Measurements from ENCODE around the gene IQSEC1.

IQSEC1 gene

DNA sequence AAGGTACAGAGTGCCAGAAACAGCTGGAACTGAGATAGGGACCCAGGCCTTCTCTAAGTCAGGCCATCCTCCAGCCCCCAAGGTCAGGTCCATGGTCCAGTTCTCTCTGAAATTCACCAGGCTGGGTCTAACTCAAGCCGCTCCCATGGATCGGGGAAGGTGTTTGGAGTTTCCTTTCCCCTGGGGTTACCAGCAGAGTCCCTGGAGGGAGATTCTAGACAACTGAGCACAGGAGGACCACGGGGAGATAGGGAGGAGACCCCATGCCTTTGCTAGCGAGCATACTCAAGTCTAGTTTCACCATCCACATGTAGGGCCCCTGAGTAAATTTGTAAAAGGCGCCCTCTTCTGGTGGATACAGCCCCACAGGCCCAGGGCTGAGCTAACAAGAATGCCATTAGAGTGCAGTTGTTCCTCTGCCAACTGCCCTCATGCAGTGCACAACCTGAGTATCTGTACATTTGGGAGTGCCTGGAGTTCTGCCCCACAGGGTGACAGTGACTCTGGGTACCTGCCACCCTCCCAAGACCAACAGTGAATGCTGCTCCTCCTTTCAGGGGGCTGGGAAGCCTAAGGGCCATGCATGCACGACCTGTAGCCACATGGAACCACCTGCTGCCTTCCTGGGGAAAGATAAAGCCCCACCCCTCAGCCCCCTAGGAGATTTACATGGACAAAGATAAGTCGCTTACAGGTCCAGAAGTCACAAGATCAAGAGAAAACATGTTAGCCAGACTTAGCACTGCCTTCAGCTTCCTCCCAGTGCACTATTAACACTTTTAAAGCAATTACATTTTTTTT, 89.0 kb downstream of the IQSEC1 start:
- peak; percentile 76 for DNase-seq (ENCODE audit: low spot score)

DNA sequence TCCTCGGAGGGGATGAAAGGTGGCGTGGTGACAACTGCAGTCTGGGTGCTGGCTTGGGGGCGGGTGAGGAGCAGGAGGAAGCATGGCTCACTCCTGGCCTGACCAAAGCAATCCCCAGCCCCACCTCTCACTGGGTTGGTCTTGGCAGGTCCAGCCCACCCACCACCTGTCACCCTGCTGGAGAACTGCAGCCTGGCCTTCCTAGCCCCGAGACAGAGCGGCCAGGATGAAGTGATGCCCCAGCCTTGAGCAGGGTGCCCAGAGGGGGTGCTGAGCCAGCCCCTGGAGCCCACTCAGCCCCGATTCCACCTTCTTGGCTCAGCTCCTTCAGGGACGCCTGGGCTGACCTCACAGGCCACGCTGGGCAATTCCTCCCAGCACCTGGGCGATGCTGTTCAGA, 89.9 kb downstream of the IQSEC1 start:
- no peak for DNase-seq (ENCODE audit: low spot score)

DNA sequence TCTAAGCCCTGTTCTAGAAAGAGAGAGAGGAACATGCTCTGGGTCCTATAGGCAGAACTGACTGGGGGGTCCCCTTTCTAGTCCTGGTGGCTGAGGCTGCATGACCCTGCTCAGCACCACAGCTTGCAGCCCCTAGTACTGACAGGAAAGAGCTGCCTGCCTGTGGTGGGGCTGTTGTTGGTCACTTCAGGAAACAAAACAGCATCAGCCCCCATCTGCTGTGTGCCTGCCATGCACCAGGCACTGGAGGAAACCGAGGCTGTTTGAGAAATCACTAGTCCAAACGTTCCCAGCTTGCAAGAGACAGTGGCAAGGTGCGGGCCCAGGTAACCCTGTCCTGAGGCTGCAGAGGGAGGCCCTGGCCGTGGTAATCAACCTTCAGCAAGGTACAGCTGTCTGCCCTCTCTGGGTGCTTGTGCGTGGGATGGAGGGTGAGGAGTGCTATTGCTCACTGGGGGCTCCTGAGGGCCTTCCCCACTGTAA, 90.6 kb downstream of the IQSEC1 start:
- no peak for DNase-seq (ENCODE audit: low spot score)

DNA sequence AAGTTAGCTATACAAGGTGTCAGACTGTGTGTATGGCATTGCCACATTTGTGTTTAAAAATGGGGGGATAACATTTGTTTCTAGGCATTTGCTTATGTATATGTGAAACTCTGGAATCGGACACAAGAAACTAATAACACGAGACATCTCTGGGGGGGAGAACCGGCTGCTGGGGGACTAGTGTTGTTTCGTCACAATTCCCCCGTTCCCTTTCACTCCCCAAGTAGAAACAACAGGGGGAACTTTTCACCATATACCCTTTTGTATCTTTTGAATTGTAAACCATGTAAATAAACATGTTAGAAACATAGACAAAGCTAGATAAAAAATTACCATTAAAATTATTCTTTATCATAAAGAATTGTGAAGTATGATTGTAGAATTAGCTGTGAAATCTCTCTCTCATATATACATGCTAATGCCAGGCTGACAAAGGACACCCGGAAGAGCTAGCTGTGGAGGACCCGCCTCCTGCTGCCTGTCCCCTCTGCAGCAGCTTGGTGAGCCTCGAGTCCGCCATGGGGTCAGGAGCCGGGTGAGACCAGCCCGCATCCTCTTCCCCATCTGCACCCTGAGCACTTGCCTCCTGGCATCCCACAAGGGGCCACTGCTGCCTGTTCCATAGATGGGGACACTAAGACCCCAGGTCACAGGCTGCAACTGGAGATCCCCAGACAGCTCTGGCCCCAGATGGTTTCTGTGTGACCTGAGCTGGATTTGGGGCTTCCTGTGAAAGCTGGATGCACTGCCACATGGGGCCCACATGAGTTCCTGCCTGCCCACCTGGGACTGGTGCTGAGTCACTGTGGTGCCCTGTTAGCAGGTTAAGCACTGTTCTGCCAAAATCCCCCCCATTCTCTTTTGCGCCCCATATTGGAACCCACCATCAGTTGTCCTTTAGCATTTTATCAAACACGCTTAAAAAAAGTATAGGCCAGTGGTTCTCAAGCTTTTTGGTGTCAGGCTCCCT, 91.6 kb downstream of the IQSEC1 start:
- DNase-seq (ENCODE audit: low spot score): no peak

DNA sequence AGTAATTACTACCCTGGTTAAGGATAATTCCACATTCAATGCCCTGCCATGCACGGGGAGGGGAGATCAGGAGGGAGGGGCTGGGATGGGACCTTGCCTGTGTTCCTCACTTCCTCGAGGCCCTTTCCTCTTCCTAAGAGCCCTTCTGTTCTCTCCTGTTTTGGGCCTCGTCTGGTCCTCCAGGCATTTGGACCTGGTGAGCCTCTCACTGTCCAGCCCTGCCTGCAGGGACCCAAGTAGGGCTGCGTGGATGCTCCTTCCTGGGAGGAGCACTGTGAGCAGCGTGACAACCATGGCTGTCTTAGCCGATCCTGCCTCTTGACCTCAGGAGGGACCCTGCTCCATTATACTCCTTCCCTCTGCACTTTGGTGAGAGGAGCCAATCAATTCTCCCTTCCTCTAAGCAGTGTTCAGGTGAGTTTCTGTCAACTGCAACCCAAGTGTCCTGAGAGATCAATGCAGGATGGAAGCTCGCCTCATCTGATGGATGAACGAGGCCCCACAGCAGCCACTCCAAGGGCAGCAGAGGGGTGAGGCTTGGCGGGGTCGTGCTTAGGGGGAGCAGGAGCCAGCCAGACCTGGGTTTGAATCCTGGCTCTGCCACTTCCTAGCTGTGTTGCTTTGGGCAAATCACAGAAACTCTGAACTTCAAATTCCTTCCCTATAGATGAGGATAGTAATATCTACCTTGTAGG, 92.5 kb downstream of the IQSEC1 start:
- no peak for DNase-seq (ENCODE audit: low spot score)

DNA sequence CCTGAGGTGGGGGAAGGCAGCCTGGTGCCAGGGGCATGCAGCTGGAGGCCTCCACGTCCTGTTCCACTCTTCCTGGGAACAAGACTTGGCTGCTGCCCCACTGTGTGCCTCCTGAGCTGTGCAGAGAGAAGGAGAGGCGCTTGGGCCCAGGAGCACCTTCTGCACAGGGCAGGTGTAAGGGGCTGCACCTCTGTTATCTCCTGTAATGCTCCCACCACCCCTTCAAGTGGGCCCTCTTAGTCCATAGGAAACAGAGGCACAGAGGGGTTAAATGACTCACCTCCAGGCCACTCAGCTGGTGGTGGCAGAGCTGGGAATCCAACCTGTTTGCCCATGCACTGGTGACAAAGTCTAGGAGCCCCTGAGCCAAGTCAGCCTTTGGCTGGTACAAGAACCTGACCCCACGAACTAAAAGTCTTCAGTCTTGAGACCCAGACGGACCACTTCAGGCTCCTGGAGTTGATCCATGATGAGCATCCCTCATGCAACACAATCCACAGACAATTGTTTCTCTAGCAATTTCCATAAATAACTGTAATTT, 93.2 kb downstream of the IQSEC1 start:
- DNase-seq (ENCODE audit: low spot score): no peak

DNA sequence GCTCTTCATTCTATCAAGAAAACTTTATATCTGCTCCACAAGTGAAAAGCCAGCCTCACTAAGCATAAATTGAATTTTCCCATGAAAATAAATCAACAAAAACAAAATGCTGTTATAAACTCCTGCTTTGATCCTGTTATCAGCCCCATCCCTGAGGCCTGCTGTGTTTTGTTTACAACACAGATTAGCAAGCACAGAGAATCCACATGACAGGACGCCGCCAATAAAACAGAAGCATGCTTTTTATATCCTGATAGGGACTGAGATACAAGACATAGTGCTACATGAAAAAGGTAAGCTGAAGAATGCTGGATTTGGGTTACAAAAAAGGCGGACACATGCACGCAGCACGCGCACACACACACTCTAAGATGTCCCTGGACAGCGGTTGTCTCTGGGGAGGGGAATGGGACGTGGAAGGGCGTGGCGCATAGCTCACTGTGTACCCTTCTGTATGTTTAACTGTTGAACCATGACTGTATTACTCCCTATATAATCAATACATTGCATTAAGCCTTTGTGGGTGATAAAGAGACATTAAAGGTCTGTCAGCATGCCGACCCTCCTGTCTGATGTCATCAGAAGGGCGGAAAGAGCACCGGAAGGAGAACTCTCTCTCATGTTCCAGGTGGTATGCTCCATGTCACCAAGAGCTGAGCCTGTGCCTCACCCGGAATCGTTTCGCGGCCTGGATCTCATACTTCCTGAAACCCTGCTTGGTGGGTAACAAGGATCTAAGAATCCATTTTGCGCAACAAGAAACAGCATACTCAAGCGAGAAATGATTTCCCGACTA, 93.9 kb downstream of the IQSEC1 start:
- DNase-seq (ENCODE audit: low spot score): no peak

DNA sequence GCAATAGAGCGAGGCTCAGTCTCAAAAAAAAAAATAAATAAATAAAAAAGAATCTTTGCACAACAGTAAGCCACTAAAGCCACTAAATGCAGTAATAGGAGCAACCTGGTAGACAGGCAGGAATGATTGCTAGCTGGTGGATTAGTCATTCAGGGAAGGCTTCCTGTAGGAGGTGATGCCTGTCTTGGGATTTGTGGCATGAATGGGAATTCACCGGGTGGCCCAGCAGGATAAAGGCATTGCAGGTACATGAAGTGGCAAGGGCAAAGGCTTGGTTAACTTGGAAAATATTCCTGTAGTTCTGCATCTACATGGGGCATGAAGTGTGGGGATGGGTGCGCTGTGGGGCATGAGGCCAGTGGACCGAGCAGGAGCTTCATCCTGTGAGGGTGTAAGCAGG, 94.5 kb downstream of the IQSEC1 start:
- DNase-seq (ENCODE audit: low spot score): no peak

DNA sequence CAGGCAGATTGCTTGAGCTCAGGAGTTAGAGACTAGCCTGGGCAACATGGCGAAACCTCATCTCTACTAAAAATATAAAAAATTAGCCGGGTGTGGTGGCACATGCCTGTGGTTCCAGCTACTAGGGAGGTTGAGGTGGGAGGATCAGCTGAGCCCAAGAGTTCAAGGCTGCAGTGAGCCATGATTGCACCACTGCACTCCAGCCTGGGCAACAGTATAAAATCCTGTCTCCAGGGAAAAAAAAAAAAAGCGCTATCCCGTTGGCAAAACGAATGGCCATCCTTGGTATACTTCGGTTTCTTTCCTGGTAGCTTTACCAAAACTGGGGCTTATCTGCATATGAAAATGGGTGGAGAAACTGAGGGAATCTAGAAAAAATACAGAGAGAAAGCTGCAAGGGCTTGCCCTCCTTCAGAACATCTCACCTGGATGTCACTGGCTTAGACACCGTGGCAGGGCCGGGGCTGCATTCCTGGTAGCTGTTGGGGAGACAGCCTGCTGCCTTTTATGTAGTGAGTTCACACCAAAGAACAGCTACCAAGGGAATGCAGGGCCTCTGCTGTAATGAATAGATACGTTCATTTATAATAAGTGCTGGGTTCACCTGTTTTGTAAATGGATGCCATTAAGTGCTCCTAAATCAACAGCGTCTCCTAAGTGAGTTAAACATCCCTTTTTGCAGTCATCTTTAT, 96.0 kb downstream of the IQSEC1 start:
- DNase-seq (ENCODE audit: low spot score): no peak

DNA sequence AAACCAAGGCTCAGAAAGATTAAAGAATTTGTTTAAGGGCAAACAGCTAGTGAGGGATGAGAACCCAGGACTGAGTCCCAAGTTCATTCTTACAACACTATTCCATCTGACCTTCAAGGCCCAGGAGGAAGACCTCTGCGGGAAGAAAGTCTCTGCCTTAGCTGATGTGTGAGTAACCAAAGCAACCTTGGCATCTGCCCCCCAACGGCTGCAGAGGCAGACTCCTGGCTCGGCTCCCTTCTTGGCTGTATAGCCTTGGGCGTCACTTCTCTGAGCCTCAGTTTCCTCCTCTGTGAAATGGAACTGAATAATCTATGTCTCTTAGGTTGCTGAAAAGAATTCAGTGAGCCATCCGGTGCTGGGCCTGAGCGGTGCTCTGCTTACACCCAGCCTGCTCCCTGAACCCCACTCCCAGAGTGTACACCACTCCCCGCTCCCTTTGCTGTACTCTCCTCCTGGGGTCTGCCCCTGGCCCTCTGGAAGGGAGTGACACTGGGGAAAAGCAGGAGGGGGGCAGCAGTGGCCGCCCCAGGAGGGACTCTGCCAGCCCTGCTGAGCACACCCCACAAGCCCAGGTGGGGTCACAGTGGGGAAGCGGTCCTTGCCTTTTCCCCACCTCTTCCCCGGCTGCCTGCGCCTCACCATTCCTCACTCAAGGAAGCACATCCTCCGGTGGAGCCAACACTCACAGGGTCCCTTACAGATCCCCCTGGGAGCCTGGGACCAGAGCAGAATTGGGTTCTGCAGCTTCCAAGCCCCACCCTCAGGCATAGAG, 97.3 kb downstream of the IQSEC1 start:
- no peak for DNase-seq (ENCODE audit: low spot score)

DNA sequence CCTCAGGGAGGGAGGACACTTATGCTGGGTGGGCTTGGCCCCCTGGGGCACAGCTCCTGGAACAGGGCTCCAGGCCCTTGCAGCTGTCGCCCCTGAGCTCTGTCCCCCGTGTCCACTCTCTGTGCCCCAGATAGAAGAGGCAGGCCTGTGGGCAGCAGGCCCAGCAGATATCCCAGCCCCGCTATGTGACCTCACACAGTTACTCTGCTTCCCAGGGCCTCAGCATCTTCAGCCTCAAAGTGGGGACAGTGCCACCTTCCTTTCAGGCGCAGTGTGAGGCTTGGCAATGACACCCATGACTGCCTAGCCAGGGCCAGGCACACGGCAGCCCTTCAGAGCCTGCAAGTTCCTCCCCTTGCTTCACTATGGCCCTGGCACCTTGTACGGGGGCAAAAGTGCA, 98.4 kb downstream of the IQSEC1 start:
- no peak for DNase-seq (ENCODE audit: low spot score)

DNA sequence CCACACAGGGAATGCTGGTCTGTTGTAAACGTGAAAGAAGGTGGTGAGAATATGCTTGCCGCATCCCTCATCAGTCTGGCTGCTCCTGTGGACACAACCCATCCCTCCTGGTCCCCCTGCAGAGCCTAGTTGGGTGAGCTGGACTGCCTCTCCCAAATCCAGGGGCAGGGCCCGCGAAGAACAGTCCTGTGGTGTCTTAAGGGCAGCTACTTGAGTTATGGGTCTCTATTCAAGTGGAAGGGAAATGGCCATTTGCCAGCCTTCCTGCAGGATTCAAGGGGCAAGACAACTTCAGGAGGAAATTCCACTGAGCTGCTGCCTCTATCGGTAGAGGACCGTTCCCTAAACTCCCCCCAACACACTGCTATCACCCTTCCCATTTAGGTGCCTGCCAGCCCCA, 98.9 kb downstream of the IQSEC1 start:
- DNase-seq (ENCODE audit: low spot score): no peak

DNA sequence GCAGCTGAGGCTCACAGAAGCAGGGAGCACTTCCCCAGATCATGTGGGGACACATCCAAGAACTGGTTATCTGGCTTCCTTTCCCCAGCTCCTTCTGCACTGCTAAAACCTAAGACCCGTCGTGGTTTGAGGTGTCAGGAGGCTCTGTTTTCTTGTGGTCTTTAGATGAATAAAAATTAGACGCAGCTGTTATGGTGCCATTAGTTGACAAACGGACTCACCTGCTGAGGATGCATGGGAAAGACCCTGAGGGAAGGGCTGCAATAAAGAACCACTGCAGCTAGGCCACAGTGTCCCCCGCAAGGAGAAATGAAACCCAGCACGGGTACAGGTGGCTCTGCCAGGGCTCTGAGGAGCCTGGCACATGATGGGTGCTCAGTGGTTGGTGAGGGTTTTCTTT, 99.4 kb downstream of the IQSEC1 start:
- no peak for DNase-seq (ENCODE audit: low spot score)

DNA sequence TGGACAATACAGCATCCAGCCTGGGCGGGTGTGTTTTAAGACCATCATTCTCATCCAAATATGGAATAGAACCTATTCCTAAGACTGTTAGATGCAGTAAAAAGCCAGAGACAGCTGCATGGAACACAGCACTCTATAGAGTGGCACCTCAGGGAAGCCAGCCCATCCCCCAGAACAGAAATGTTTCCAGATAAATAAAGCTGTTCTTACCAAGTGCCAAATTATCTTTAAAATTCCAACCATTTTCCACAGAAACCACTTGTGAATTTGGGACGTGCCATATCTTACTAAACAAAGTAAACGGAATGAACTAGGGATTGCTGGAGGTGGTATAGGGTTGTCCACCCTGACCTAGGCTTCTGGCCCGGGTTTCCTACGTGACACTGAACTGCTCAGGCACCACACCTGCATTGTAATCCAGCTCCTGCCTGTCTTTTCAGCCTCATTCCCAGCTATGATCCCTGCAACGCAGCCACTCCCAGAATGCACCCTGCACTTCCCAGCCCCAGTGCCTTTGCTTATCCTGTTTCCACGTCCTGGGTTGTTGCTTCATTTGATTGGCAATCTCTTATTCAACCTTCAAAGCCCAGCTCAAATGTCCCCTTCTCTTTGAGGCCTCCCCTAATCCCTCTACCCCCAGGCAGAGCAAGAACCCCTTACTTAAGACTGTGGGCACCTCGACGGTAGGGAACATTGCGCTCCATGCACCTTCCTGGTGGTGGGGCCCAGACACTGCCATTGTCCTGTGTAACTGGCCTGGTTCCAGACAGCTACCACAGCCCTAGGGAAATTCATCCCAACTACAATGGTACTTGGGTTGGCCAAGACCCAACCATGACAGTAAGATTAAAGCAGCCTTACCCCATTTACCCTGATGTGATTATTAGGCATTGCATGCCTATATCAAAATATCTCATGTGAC, 100.2 kb downstream of the IQSEC1 start:
- no peak for DNase-seq (ENCODE audit: low spot score)

DNA sequence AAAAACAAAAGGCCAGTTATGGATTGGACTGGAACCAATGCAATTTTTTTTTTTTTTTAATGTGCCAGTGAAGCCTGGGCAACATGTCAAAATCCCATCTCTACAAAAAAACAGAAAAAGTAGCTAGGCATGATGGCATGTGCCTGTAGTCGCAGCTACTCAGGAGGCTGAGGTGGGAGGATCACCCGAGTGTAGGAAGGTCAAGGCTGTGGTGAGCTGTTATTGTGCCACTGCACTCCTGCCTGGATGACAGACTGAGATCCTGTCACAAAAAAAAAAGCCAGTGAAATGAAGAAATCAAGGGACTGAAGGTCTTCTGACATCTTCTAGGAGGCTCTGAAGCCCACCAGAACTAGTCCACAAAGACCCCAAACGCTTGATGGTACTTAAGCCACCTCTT, 101.2 kb downstream of the IQSEC1 start:
- DNase-seq (ENCODE audit: low spot score): no peak

DNA sequence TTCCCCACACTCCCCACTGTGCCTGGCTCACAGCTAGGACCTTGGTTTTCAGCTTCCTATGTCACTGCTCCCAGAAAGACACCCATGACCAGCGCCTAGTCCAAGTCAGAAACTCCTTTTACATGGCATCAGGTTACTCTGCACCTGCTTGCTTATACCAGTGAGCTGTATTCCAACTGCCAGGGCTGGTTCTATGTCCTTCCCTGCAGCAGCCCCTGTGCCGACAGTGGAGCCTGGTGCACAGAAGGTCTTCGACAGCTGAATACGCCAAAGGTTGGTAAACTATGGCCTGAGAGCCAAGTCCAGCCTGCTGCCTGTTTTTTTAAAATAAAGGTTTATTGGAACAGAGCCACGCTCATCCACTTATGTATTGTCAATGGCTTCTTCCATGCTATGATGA, 102.5 kb downstream of the IQSEC1 start:
- no peak for DNase-seq (ENCODE audit: low spot score)

DNA sequence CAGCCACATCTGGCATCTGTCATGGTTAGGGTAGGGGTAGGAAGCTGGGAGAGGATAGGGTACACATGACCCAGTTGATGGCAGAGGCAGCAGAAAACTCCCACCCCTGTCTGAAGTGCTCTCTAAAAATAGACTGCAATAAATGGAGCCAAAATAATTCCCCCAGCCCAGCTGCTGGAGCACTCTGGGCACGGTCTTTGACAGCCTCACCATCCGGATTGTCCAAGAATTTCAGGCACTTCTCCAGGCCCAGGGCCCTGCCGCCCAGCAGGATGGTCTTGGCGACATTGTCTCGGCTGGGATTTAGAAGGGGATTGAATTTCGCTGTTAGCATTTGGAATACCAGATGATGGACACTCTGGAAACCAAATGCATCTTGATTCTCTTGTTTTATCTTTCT, 103.7 kb downstream of the IQSEC1 start:
- no peak for DNase-seq (ENCODE audit: low spot score)

DNA sequence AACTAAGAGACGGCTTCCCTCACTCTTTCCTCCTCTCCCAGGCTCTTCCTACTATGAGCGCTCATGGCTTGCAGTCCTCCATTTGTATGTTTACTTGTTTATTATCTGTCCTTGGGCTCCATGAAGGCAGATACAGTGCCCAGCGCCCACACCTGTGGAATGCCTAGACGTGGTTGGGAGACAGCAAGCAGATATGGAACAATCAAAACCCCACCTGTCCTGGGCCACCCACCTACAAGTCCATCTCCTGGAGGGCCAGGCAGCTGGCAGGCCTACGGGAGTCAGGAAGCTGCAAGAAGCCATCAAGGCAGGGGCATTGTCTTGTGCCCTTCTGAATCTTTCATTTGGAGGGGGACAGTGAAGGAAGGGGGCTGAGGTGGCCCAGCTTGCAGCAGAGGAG, 104.7 kb downstream of the IQSEC1 start:
- DNase-seq (ENCODE audit: low spot score): no peak

All from AG08396 (cell line).